Measurements from ENCODE around the gene ZNF583.

Gene ZNF583

GRCh38 chr19:56403764-56404704, at the start of gene ZNF583:
Gene ZNF583 (plus strand): TSS chr19:56404332. CDS start chr19:56407115, 2,783 bp downstream.
- DNase-seq (ENCODE audit: low spot score): peak; percentile 92

- DNase-seq (ENCODE audit: low spot score): no peak
These were observed 48.6 kb upstream of the ZNF583 start for GRCh38 chr19:56355517-56355916.

GRCh38 chr19:56356944-56357343, 47.2 kb upstream of the ZNF583 start:
- no peak for DNase-seq (ENCODE audit: low spot score)

GRCh38 chr19:56360841-56361240, 43.3 kb upstream of the ZNF583 start:
- DNase-seq (ENCODE audit: low spot score): no peak

GRCh38 chr19:56367829-56368711, 36.1 kb upstream of the ZNF583 start:
- DNase-seq (ENCODE audit: low spot score): peak; percentile 74

- DNase-seq (ENCODE audit: low spot score): no peak
These were observed 34.1 kb upstream of the ZNF583 start for GRCh38 chr19:56369886-56370676.

GRCh38 chr19:56372281-56372680, 31.9 kb upstream of the ZNF583 start:
- no peak for DNase-seq (ENCODE audit: low spot score)

GRCh38 chr19:56377105-56377924, 26.8 kb upstream of the ZNF583 start:
- no peak for DNase-seq (ENCODE audit: low spot score)

- DNase-seq (ENCODE audit: low spot score): no peak
These were observed 20.1 kb upstream of the ZNF583 start for GRCh38 chr19:56383826-56384605.

GRCh38 chr19:56393119-56394012, 10.8 kb upstream of the ZNF583 start, which contains the start of gene ZNF582:
Gene ZNF582 (minus strand): TSS chr19:56393534. CDS start chr19:56391752, 1,782 bp downstream.
- DNase-seq (ENCODE audit: low spot score): peak; percentile 95

- no peak for DNase-seq (ENCODE audit: low spot score)
These were observed 5.3 kb upstream of the ZNF583 start for GRCh38 chr19:56398809-56399208.

GRCh38 chr19:56400485-56400884, 3.6 kb upstream of the ZNF583 start:
- DNase-seq (ENCODE audit: low spot score): no peak

- DNase-seq (ENCODE audit: low spot score): no peak
These were observed 871 bp upstream of the ZNF583 start for GRCh38 chr19:56403261-56403660.

- no peak for DNase-seq (ENCODE audit: low spot score)
These were observed 549 bp downstream of the ZNF583 start for GRCh38 chr19:56404705-56405056.

GRCh38 chr19:56405062-56405461, 930 bp downstream of the ZNF583 start:
- DNase-seq (ENCODE audit: low spot score): no peak

GRCh38 chr19:56423276-56423984, 19.3 kb downstream of the ZNF583 start:
- DNase-seq (ENCODE audit: low spot score): no peak

- DNase-seq (ENCODE audit: low spot score): no peak
These were observed 19.8 kb downstream of the ZNF583 start for GRCh38 chr19:56423985-56424353.

GRCh38 chr19:56441206-56441792, 37.2 kb downstream of the ZNF583 start:
- no peak for DNase-seq (ENCODE audit: low spot score)
